GM21786 (cell line): ENCODE data around the gene NXPH4.

Experiments
- ATAC-seq: cut with Tn5 transposase; IDR thresholded peaks from one replicate; pipeline ENCODE4 v1.9.1; 2021; ENCODE audit not compliant: unreplicated experiment

Gene NXPH4

GRCh38 chr12:57268264-57268663, 51.7 kb downstream of the NXPH4 start:
- no peak for ATAC-seq

DNA sequence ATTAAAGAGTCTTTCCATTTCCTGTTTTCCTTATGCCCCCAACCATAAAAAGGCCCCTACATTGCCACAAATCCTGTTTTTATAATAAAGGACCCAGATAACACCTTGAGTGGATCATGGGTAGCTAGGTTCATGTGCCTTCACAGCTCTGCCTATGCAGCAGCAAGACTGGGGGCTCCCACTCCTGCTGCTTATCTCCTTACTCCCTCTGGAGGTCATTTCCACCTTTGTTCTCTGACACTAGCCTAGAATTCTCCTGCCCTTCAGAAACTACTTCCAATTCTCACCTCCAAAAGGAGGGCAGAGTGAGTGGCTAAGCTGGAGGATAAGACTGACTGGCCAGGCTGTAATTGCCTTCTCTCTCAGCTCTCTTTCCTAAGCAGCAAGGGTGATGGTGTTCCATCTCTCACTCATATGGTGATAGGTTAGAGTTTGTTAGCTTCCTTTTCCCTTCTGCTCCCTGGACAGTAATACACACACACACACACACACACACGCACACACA, 54.4 kb downstream of the NXPH4 start:
- no peak for ATAC-seq

DNA sequence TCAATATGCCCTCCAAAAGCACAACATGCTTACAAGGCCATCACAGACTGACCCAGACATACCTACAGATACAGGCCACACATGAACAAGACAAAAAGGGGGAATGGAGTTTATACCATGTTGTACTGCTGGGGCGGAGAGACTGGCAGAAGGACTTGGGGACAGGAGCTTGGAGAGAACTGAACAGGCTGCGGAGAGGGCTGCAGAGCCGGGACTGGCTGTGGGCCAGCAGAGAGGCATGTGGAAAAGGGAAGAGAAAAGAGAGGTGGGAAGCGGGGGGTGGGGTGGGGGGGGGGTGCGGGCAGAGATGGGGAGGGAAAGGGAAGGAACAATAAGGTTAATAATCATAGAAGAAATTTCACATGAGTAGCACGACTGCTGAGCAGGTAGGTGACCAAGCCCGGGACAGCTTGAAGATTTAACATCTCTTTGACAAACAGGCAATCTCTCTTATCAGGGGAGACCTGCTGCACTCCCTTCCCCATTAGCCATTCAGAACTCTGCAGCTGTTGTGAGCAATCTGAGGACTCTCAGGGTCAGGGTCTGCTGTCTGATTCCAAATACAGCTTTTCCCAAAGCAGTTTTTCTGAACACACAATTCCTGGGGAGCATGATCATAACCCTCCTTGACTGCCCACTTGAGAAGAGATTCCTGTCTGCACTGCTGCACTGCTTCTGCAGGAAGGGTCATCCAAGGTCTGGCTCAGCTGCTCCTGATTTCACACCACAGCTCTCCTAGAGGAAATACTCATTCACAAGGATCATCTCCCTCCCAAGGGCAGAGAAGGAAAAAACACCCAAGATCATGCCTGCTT, 56.0 kb downstream of the NXPH4 start:
- no peak for ATAC-seq

GRCh38 chr12:57273516-57273915, 56.9 kb downstream of the NXPH4 start:
- no peak for ATAC-seq
